Neutrophil (primary cell): ENCODE measurements around the gene OGG1.

Source experiments
- H3K27ac ChIP-seq: fragments of 200-600 bp; sonication (generic); 2 replicates; pipeline ENCODE4 v1.5.1; 2016; ENCODE audit warnings: mild to moderate bottlenecking, moderate library complexity
- H3K27me3 ChIP-seq: fragments of 200-600 bp; sonication (generic); 2 replicates; pipeline ENCODE4 v1.6.0; 2016; ENCODE audit warnings: mild to moderate bottlenecking
- H3K36me3 ChIP-seq: fragments of 200-600 bp; sonication (generic); 2 replicates; pipeline ENCODE4 v1.5.1; 2017
- H3K4me1 ChIP-seq, 2 experiments: fragments of 200-600 bp in 1 of 2; sonication (generic) in 1 of 2; 1 replicate in 1 of 2; 2 replicates in 1 of 2; pipeline versions ENCODE4 v1.5.1 to v1.6.1; 2013 to 2016; ENCODE audit warnings: low read depth in 1 of 2, low read length in 1 of 2, mild to moderate bottlenecking in 1 of 2, moderate library complexity in 1 of 2; ENCODE audit not compliant: control insufficient read depth in 1 of 2, insufficient read depth in 1 of 2
- H3K4me3 ChIP-seq, 2 experiments: fragments of 200-600 bp in 1 of 2; sonication (generic) in 1 of 2; 1 replicate in 1 of 2; 2 replicates in 1 of 2; pipeline ENCODE4 v1.5.1; 2013 to 2016; ENCODE audit warnings: low read depth in 1 of 2, low read length in 1 of 2, mild to moderate bottlenecking in 1 of 2, moderate library complexity in 1 of 2
- H3K9me3 ChIP-seq: fragments of 200-600 bp; sonication (generic); 2 replicates; pipeline ENCODE4 v1.5.1; 2016
- TF ChIP-seq, protein P1 (sequence below): fragments of 200-600 bp; sonication (generic); IDR thresholded peaks from 2 replicates; pipeline ENCODE4 v1.5.1; 2016; ENCODE audit warnings: antibody characterized with exemption

The OGG1 gene

DNA sequence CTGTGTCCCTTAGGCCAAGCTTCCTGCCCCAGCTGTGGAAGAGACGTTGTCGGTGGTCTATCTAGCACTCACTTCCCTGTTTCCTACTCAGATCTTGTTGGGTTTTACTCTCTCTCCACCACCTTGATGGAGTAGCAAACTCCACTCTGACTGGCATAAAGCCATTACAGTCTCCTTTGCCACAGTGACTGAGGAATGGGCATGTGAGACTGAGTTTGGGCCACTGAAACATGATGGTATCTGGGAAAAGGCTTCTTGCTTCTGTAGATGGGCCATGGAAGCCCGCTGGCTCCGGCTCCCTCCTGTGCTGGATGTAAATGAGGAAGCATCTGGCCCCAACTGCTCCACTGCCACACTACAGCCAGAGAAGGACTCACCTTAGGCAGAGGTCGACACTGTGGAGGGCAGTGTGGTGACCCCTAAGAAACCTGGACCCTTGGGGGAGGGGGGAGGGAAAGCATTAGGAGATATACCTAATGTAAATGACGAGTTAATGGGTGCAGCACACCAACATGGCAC is 29.4 kb downstream of the OGG1 start:
- Histone ChIP-seq H3K4me3 (no peak overlapping the region), H3K4me1 (peaks cover 45% of the 10 kb centered on the region in 2 experiments), H3K9me3 (no peaks in the 10 kb centered on the region), H3K27ac (peak overlapping the region; percentile 94), H3K27me3 (no peaks in the 10 kb centered on the region), H3K36me3 (peaks cover 21% of the 10 kb centered on the region)
- TF ChIP-seq, protein P1, sequence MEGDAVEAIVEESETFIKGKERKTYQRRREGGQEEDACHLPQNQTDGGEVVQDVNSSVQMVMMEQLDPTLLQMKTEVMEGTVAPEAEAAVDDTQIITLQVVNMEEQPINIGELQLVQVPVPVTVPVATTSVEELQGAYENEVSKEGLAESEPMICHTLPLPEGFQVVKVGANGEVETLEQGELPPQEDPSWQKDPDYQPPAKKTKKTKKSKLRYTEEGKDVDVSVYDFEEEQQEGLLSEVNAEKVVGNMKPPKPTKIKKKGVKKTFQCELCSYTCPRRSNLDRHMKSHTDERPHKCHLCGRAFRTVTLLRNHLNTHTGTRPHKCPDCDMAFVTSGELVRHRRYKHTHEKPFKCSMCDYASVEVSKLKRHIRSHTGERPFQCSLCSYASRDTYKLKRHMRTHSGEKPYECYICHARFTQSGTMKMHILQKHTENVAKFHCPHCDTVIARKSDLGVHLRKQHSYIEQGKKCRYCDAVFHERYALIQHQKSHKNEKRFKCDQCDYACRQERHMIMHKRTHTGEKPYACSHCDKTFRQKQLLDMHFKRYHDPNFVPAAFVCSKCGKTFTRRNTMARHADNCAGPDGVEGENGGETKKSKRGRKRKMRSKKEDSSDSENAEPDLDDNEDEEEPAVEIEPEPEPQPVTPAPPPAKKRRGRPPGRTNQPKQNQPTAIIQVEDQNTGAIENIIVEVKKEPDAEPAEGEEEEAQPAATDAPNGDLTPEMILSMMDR = no peak

DNA sequence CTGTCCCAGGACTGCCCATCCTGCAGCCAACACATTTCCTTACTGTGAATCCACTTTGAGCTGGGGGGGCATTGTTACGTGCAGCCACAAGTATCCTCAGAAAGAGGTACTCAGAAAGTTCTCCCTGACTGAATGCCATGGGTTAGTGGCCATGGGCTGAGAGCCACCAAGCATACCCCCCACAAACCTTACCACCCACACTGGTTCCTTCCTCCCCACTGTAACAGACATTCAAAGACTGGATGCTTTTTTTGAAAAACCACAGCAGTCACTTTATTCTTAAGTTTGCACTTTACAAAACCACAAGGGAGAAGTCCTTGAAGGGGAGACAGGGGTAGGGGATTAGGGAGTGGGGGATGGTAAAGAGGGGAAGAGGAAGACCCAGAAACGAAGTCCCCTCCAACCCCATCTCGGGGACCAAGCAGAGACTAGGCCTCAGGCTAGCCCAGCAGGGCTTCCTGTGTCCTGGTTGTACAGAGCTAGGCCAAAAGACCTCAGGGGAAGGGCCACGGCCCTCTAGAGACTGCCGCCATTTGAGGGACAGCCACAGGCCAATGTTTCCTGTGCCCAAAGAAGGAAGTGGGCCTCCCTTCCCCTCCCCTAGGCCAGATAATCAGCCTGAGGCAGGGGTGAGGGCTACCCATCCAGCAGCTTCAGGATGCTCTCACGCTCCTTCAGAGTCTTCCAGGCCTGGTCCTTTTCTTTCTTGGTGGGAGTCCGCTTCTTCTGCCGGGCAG is 30.1 kb downstream of the OGG1 start:
- no peaks in the 10 kb centered on the region for H3K27me3 ChIP-seq
- TF ChIP-seq, protein P1 = no peak
- H3K9me3 ChIP-seq = no peaks in the 10 kb centered on the region
- peak overlapping the region; percentile 43 to 54 for H3K4me3 ChIP-seq
- H3K36me3 ChIP-seq = peaks cover 28% of the 10 kb centered on the region
- peak overlapping the region; percentile 94 for H3K27ac ChIP-seq
- peaks cover 45% of the 10 kb centered on the region in 2 experiments for H3K4me1 ChIP-seq

DNA sequence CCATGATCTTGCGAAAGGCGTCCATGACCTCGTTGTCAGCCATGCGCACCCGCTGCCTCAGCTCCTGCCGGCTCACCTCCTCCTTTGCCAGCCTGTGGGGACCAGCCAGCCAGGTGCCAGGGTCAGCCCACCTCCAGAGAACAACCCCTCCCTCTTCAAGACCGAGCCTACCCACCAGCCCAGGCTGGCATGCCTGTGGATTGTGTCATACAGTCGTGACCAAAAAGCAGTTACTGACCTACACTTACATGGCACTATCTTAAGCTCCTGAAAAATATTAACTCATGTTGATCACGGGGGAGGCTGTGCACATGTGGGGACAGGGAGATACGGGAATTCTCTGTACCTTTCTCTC is 30.7 kb downstream of the OGG1 start:
- Histone ChIP-seq H3K36me3 (peaks cover 33% of the 10 kb centered on the region), H3K27ac (peak overlapping the region; percentile 94), H3K4me1 (peaks cover 45% of the 10 kb centered on the region in 2 experiments), H3K4me3 (peak overlapping the region; percentile 43 to 54), H3K9me3 (no peaks in the 10 kb centered on the region), H3K27me3 (no peaks in the 10 kb centered on the region)
- TF ChIP-seq, protein P1 = no peak

DNA sequence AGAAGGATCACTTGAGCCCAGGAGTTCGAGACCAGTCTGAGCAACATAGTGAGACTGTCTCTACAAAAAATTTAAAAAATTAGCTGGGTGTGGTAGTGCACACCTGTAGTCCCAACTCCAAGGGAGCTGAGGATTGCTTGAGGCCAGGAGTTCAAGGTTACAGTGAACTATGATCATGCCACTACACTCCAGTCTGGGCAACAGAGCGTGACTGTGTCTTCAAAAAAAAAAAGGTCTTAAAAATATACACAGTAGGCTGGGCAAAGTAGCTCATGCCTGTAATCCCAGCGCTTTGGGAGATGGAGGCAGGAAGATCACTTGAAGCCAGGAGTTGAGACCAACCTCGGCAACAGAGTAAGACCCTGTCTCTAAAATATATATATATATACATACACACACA is 31.2 kb downstream of the OGG1 start:
- Histone ChIP-seq H3K9me3 (no peaks in the 10 kb centered on the region), H3K4me1 (peaks cover 45% of the 10 kb centered on the region in 2 experiments), H3K27ac (peak overlapping the region; percentile 94), H3K4me3 (peak overlapping the region; percentile 43 to 54), H3K36me3 (peaks cover 38% of the 10 kb centered on the region), H3K27me3 (no peaks in the 10 kb centered on the region)
- TF ChIP-seq, protein P1 = no peak

DNA sequence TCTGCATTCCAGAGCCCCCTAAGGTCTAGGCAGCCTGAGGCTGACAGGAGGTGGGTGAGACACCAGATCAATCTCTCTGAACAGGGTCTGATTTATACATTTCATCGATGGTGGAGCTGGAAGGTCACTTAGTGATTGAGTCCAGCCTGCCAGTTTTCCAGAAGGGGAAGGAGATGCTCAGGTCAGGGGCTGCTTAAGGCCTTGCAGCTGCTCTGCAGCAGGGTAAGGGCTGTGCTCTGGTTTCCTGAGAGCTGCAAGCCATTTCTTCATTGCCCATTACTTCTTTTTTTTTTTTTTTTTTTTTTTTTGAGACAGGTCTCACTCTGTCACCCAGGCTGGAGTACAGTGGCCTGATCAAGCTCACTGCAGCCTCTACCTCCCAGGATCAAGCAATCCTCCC is 31.8 kb downstream of the OGG1 start:
- Histone ChIP-seq H3K36me3 (peaks cover 44% of the 10 kb centered on the region), H3K9me3 (no peaks in the 10 kb centered on the region), H3K4me1 (peaks cover 45% of the 10 kb centered on the region in 2 experiments), H3K27ac (peak overlapping the region; percentile 94), H3K27me3 (no peaks in the 10 kb centered on the region), H3K4me3 (peak overlapping the region in 1 of 2 experiments; percentile 54)
- TF ChIP-seq, protein P1 = no peak
